Erythroblast (primary cell): ENCODE results near the gene CBARP.

Source experiments
- GATA1 ChIP-seq: IDR thresholded peaks from 2 replicates; pipeline ENCODE4 v1.6.1; 2011; ENCODE audit warnings: low read depth, mild to moderate bottlenecking, control low read depth, low read length, moderate library complexity
- POLR2A ChIP-seq: IDR thresholded peaks from 2 replicates; pipeline ENCODE4 v1.6.1; 2011; ENCODE audit warnings: mild to moderate bottlenecking, low read length

GRCh38 chr19:1254530-1255185, 16.9 kb upstream of the CBARP start:
- TF ChIP-seq POLR2A (no peak), GATA1 (no peak)
